ENCODE measurements around the gene SHC1.

- TF ChIP-seq FOXM1 (IDR thresholded peaks at IDR 0.05; ENCODE audit: borderline replicate concordance) (no peak), LEF1 (IDR thresholded peaks at IDR 0.05; ENCODE audit: borderline replicate concordance) (no peak), NFRKB (IDR thresholded peaks at IDR 0.05) (no peak), SP1 (IDR thresholded peaks at IDR 0.05) (no peak), BHLHE40 (IDR thresholded peaks at IDR 0.05; ENCODE audit: borderline replicate concordance) (no peak), ARNT (IDR thresholded peaks at IDR 0.05) (no peak), SUZ12 (IDR thresholded peaks at IDR 0.05) (no peak), ELF4 (IDR thresholded peaks at IDR 0.05) (no peak), CTBP1 (IDR thresholded peaks at IDR 0.05; ENCODE audit: borderline replicate concordance) (no peak)
These were observed 17.9 kb downstream of the SHC1 start for GRCh38 chr1:154952664-154953063.

Data from HEK293T (cell line).